Glomerular visceral epithelial cell (primary cell): Measurements from ENCODE around the gene CIDEC.
"Not testable (repeated sequence)": the region's sequence is repeated elsewhere in the genome, so short reads cannot be mapped to it uniquely, and the experiment has no call there.

Experiments
- DNase-seq: peaks from one replicate; pipeline ENCODE4 v3.0.0-alpha.2; 2016; ENCODE audit errors: extremely low spot score

CIDEC gene

DNA sequence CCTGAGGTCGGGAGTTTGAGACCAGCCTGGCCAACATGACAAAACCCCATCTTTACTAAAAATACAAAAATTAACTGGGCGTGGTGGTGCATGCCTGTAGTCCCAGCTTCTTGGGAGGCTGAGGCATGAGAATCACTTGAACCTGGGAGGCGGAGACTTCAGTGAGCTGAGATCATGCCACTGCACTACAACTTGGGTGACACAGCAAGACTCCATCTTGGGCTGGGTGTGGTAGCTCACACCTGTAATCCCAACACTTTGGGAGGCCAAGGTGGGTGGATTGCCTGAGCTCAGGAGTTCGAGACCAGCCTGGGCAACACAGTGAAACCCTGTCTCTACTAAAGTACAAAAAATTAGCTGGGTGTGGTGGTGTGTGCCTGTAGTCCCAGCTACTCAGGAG is 3.8 kb downstream of the CIDEC start:
- DNase-seq: not testable (repeated sequence)

DNA sequence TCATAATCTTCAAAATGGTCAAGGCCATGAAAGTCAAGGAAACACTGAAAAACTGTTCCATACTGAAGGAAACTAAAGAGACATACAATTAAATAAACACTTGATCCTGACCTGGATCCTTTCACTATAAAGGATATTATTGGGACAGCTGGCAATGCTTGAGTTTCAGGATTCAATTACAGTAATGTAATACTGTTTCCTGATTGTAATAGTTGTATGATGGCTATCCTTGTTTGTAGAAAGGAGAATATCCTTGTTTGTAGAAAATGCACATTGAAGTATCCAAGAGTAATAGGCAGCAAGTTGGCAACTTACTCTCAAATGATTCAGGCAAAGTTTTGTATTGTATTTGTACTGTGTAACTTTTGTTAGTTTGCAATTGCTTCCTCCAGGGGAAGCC is 4.6 kb downstream of the CIDEC start:
- DNase-seq: no peak

DNA sequence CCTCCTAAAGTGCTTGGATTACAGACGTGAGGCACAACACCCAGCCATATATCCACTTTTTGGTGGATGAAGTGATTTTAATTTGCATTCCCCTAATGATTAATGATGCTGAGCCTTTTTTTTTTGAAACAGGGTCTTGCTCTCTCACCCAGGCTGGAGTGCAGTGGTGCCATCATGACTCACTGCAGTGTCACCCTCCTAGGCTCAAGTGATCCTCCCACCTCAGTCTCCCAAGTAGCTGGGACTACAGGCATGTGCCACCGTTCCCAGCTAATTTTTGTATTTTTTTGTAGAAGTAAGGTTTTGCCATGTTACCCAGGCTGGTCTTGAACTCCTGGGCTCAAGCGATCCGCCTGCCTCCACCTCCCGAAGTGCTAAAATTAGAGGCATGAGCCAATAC is 8.0 kb downstream of the CIDEC start:
- DNase-seq: not testable (repeated sequence)

DNA sequence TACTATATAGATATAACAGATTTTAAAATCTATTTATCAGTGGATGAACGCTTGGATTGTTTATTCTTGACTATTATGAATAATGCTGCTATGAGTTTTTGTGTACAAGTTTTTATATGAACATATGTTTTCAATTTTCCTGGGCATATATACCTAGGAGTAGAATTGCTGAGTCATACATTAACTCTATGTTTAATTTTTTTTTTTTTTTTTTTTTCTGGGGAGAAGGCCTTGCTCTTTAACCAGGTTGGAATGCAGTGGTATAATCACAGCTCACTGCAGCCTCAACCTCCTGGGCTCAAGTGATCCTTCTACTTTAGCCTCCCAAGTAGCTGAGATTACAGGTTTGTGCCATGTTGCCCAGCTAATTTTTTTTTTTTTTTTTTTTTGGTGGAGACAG is 9.1 kb downstream of the CIDEC start:
- no peak for DNase-seq

DNA sequence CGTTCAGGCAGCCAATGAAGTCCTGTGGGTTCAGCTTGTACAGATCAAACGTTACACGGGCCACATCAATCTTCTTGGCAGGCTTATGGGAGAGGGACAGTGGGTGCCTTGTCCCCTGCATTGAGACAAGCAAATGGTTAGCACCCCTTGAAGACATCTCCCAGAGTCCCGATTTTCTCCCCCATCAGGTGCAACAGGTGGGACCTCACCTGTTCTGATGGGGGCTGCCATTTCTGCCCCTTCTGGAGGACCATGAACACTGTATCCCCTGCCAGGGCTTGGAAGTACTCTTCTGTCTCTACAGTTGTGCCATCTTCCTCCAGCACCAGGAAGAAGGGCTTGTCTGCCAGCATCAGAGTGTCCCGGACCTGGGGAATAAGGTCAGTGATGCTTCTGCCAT is 10.1 kb downstream of the CIDEC start:
- DNase-seq: no peak

DNA sequence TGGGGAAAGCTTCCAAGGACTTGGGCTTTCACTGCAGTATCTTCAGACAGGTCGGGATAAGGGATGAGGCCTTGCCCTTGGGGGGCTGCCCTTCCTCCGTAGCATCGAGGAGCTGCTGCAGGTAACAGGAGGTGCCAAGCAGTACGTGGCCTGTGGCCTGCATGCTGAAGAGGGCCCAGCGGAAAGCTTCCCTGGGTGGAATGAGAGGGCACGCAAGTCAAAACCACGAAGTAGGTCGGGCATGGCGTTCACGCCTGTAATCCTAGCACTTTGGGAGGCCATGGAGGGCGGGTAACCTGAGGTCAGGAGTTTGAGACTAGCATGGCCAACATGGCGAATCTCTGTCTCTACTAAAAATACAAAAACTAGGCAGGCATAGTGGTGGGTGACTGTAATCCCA is 12.9 kb downstream of the CIDEC start:
- DNase-seq: no peak

DNA sequence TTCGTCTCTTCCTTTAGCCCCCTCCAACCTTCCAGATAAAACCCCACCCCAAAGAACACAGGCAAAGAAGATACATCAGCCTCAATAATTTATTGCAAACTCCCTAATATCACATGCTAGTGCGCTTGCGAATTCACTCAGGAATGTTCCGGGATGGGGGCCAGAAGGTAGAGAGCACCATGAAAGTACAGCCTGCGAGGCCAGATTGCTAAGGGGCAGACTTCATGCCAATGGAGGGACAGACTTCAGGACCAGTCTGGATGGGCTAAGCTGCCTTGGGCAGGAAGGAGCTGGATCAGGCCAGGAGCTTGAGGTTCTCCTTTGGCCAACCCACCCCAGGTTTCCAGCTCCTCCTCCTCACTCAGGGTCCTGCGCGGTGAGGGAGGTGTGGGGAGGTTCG is 13.4 kb downstream of the CIDEC start:
- no peak for DNase-seq

DNA sequence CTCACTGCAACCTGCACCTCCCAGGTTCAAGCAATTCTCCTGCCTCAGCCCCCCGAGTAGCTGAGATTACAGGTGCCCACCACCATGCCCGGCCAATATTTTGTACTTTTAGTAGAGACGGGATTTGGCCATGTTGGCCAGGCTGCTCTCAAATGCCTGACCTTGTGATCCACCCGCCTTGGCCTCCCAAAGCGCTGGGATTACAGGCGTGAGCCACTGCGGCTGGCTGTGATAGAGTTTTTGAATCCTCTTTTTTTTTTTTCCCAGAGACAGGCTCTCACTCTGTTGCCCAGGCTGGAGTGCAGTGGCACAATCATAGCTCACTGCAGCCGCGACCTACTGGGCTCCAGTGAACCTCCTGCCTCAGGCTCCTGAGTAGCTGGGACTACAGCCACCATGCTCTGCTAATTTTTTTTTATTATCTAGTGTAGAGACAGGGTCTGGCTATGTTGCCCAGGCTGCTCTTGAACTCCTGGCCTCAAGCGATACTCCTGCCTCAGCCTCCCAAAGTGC is 14.9 kb downstream of the CIDEC start:
- DNase-seq: not testable (repeated sequence)

DNA sequence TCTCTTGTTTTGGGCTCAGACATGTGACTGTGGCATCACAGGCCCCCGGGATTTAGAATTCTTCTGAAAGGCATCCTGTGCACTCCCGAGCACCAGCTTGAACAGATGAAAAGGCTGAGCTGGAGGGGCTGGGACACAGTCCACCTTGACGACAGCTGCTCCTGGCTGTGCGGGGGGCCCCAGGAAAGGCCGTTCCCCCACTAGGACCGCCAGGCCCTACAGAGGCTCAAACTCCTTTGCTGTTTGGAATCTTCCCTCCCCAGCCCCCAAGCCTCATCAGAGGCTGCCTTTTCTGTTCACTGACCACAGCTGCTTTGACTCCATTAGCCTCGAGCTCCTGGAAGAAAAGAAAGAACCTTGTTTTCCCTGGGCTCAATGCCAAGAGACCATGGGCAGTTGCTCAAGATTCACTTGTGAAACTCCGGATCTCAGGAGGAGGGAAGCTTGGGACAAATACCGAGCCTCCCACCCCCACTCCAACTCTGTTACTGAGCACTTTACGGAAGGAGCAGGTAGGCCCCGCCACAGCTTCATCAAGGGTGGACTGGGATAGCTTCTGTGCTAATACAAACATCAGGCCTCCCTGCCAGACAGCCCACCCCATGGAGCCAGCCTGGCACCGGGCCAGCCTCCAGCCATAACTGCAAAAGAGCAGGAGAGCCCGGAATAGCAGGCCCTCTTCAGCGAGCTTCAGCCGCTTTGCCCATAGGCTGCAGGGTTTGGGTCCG is 15.7 kb downstream of the CIDEC start:
- DNase-seq: peak; percentile 67

DNA sequence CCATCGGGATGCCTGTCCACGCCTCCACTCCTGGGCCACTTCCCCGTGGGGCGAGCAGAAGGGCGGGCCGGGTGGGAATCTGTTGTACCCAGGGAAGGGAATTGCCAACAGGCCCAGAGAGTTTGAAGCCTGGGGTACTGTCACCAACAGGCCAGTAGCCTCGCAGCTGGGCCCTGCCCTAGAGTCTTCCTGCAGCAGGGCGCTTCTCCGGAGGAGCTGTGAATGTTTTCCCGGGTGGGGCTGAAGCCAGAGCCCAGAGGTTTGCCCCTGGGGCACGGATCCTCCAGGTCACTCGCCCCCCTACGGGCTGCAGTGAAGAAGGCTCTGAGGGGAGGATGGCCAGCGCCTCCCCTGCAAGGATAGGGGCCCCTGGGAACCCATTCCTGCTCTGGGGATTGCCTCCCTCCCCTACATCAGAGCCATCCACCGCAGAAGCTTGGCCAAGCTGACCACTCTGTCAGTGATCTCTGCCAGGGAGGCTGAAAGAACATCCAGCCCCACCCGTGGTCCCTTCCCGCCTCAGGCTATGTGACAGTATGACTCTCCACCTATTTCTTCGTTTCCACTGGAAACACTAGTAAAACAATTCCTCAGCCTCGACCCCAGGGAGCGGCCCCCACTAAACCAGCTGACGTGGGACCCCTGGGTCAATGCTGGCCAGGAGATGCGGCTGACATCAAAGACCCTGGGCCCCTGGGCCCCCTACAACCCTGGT is 16.8 kb downstream of the CIDEC start:
- no peak for DNase-seq

DNA sequence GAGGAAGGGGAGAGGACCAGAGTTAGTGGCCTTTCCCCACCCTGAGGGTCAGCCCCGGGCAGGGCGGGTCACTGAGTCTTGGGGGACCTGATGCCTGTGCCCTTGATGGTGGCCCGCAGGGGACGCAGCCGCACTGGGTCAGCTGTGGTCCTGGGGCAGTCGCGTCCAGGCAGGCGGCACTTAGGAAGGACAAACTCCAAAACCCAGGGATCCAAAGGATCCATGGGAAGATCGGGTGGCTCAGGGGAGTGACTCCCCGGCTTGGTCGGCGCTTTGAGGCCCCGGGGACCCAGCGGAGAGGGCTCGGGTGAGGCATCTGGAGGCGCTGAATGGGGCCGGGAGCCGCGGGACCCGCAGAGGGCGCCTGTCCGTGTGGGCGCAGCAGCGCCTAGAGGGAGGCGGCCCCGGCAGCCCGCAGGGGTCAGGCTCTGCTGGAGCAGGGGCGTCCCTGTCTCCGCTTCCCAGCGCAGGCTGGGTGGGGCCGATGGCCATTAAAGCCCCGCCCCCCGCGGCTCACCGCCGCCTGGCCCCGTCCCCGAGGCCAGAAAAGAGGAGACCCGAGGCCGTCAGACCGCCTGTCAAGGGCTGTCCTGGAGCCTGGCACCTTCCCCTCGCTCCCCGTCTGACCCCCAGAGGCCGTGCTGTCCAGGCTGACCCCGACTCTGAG is 17.5 kb downstream of the CIDEC start:
- no peak for DNase-seq

DNA sequence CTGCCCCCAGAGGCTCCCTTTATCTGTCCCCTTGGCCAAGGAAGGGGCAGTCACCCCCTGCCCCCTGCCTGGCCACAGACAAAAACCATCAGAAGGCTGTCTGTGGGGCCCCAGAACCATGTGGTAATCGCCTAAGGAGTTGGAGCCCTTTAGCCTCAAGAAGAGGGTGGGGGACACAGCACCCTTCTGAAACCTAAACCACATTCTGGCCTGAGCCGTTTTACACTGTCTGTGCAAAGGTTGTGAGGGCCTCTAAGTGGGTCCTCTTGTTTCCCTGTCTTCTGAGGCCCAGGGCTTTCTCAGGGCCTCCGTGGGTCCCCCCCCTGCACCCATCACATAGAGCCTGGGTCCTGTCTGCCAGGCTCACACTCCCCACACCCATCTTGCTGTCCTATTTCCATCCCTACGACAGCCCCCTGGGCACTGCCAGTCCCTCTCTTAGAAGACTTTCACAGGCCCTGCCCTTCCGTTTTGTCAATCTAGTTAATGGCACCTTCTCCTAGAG is 18.4 kb downstream of the CIDEC start:
- no peak for DNase-seq

DNA sequence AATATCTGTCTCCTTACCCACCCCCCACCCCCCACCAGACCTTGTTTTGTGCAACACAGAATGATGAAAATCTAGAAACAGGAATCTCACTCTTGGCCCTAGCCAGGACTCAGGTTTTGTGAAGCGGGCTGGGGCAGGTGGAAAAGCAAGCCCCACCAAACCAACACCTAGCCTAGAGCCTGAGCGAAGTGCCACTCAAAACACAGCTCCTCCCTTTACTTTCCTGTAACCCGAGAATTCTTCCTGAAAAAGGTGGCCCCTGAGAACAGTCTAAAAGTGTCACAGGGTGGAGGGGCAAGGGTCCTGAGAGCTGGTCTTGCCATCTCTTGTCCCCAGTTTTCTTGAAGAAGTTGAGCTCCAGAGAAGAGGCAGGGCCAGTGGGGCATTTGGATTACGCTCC is 18.9 kb downstream of the CIDEC start:
- DNase-seq: no peak

DNA sequence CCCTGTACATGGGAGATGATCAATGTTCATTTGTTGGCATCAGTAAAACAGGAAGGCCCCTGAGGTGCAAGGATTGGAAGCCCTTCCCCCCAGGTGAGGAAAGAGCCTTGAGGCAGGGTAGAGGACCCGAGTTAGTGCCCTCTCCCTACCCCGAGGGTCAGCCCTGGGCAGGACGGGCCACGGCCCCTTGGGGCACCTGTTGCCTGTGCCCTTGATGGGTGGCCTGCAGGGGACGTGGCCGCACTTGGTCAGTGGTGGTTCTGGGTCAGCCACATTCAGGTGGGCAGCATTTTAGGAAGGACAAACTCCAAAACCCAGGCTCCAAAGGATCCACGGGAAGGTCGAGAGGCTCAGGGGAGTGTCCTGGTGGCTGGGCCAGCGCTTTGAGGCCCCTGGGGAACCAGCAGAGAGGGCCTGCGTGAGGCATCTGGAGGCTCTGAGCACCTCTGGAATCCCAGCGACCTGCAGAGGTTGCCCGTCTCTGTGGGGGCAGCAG is 20.5 kb downstream of the CIDEC start:
- DNase-seq: no peak

DNA sequence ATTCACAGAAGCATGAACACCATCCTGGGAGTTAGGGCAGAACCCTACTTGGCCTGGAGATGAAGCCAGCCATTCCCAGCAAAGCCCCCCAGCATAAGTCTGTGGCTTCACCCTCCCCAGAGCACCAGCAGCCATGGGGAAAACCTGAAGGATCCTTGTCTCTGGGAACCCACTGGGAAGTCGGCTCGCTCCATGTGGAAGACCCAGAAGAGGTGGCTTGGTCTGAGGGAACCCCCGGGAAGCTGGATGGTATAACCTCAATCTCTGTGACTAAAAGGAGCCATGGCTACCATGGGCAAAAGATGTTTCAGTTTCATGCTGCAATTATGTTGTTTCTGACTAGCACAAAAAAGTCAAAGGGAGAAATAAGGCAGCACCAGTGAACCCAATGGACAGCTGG is 24.5 kb downstream of the CIDEC start:
- no peak for DNase-seq

DNA sequence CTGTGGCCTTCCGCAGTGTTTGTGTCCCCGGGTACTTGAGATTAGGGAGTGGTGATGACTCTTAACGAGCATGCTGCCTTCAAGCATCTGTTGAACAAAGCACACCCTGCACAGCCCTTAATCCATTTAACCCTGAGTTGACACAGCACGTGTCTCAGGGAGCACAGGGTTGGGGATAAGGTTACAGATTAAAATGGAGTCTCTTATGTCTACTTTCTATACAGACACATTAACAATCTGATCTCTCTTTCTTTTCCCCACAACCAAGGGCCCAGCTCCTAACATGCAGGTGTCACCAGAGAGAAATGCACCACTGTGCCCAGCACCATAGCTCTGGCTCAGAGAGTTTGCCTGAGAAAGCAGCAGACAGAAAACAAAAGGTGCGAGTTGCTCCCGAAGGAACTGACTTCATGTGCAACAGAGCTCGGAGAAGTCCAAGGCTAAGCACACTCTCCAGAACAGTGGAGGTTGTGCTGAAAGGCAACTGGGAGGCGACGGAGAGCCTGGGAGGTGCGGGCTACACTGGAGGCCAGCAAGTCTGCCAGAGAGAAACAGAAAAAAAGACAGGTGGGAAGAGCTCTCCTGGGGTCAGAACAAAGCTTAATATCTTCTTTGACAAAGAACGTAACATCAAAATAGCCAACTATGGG is 25.6 kb downstream of the CIDEC start:
- DNase-seq: not testable (repeated sequence)

DNA sequence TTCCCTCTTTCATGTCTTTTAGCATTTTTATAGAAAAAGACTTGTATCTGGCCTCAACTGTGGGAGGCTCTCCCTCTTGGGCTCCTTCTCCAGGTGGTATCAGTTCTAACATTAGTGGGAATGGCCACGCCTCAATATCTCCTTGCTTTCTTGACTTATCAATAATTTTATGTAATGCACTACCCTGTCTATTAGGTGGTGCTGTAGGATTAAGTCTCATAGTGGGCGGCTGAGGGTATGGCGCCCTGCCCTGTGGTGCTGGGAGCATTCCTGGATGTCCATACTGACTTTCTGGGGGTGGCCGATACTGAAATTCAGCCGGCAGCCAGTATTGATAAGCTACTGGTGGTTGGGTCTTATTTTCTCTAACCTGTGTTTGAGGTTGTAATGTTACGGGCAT is 27.5 kb downstream of the CIDEC start:
- DNase-seq: no peak

DNA sequence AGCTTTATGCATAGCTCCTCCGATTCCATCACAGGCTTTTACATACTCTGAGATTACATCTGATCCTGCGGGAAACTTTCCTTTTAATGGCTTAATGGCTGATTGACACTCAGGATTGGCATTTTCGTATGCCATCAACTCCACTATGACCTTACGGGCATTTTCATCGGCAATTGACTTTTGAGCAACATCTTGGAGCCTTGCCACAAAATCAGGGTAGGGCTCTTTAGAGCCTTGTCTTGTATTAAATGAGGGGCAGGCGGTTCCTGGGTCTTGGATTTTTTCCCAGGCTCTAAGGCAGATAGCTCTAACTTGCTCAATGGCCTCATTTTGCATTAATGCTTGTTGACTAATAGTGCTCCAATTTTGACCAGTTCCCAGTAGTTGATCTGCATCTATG is 28.1 kb downstream of the CIDEC start:
- DNase-seq: not testable (repeated sequence)

DNA sequence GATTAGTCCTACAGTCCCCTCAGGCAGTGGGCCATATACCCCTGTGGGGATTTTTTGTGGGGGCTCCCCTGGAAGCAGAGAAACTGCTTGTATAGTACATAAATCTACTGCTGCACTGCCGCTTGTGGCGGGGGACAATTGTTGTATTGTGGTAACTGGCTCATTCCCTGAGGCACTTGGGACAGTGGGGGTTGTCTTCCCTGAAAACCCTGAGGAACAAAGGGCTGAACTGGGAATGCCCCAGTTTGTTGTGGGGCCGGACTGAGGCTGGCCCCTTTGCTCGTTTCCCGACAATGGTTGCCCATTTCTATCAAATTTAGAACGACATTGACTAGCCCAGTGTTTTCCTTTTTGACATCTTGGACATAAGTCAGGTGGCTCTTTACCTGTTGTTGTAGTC is 28.7 kb downstream of the CIDEC start:
- DNase-seq: not testable (repeated sequence)

DNA sequence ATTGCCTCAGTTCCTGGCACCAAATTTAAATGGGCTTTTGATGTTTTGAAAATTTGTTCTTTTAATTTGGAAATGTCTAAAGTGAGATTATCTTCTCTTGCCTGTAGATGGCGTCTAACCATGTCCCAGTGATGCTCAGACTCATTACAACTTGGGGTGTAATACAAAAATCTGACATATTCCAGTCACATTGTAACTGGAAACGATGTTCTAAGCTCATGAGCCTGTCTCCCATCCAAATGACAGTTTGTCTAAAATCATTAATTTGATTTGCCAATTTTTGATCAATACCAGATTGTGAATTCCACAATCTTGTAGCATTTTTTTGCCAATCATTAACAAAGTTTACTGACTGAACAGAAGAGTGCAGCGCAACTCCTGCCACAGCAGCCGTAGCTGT is 31.2 kb downstream of the CIDEC start:
- peak; percentile 29 for DNase-seq

DNA sequence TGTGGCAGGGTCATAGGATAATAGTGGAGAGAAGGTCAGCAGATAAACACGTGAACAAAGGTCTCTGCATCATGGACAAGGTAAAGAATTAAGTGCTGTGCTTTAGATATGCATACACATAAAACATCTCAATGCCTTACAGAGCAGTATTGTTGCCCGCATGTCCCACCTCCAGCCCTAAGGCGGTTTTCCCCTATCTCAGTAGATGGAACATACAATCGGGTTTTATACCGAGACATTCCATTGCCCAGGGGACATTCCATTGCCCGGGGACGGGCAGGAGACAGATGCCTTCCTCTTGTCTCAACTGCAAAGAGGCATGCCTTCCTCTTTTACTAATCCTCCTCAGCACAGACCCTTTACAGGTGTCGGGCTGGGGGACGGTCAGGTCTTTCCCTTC is 32.2 kb downstream of the CIDEC start:
- DNase-seq: not testable (repeated sequence)

DNA sequence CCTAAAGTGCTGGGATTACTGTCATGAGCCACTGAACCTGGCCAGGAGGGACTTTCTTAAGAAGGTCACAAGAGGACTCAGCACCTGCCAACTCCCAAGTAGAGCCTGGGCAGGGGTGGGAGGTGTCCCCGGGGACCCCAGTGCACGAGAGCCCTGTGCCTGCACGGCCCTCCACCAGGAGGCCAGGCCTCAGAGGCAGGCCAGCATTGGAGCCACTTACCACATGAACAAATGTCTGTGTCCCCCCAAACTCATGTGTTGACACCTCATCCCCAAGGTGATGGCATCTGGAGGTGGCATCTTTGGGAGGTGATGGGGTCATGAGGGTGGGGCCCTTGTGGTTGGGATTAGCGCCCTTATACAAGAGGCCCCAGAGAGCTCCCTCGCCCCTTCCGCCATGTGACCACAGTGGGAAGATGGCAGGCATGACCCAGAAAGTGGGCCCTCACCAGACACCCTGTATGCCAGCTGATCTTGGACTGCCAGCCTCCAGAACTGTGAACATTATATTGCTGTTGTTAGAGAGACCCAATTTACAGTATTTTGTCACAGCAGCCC is 33.0 kb downstream of the CIDEC start:
- no peak for DNase-seq
